ENCODE results near the gene NELFCD. TPM values are rescaled to one million over a fixed set of nuclear protein-coding genes. Genes with fewer than 3 reads are reported as not detected.
"Not testable (repeated sequence)": the region's sequence is repeated elsewhere in the genome, so short reads cannot be mapped to it uniquely, and the experiment has no call there.

Gene NELFCD
- total RNA-seq, 1 donor from 2014 or later = 70.4 TPM

- no peak overlapping the region for H3K9ac ChIP-seq (ENCODE audit: low read length)
These were observed 21.4 kb upstream of the NELFCD start for GRCh38 chr20:58959652-58960051.

GRCh38 chr20:58963060-58963584 lies 17.9 kb upstream of the NELFCD start:
- Histone ChIP-seq H3K4me2 (ENCODE audit: low read length) (no peak overlapping the region), H3K36me3 (ENCODE audit: insufficient read depth, low read length) (no peaks in the 10 kb centered on the region), H3K79me2 (ENCODE audit: insufficient read depth, low read length) (no peaks in the 10 kb centered on the region), H3K27ac (ENCODE audit: low read depth, low read length) (no peak overlapping the region), H3K9ac (ENCODE audit: low read length) (no peak overlapping the region), H3K9me3 (ENCODE audit: insufficient read depth, low read depth, low read length) (no peaks in the 10 kb centered on the region), H3K4me3 (ENCODE audit: insufficient read depth, low read depth, low read length) (no peak overlapping the region), H2AFZ (ENCODE audit: low read depth, low read length) (no peak overlapping the region), H4K20me1 (ENCODE audit: insufficient read depth, low read length) (no peaks in the 10 kb centered on the region), H3K4me1 (ENCODE audit: insufficient read depth, low read length) (no peaks in the 10 kb centered on the region), H3K27me3 (ENCODE audit: insufficient read depth, low read length) (no peaks in the 10 kb centered on the region)
- peaks cover 9% of the 10 kb centered on the region for H3K9me3 Mint-ChIP-seq (ENCODE audit: unreplicated experiment)
- no peak overlapping the region for H3K4me3 Mint-ChIP-seq (ENCODE audit: unreplicated experiment)
- H3K27me3 Mint-ChIP-seq (ENCODE audit: low read depth, unreplicated experiment) = peaks cover 4% of the 10 kb centered on the region
- no peak for TF ChIP-seq EZH2 (IDR thresholded peaks at IDR 0.05; ENCODE audit: insufficient read depth, low read length)
- TF ChIP-seq CTCF (IDR thresholded peaks at IDR 0.05; ENCODE audit: insufficient read depth, low read depth, low read length) = no peak
- DNase-seq (ENCODE audit: low read depth) (no peak), FAIRE-seq (no peak)
- no peaks in the 10 kb centered on the region for H3K4me1 Mint-ChIP-seq (ENCODE audit: low read depth, unreplicated experiment)
- no peaks in the 10 kb centered on the region for H3K36me3 Mint-ChIP-seq (ENCODE audit: low read depth, unreplicated experiment)
- H3K27ac Mint-ChIP-seq (ENCODE audit: unreplicated experiment) = no peak overlapping the region

More at GRCh38 chr20:58959652-58960051, 21.4 kb upstream of the NELFCD start:
- TF ChIP-seq CTCF (IDR thresholded peaks at IDR 0.05; ENCODE audit: insufficient read depth, low read depth, low read length) (no peak), EZH2 (IDR thresholded peaks at IDR 0.05; ENCODE audit: insufficient read depth, low read length) (no peak)
- H3K27me3 Mint-ChIP-seq (ENCODE audit: low read depth, unreplicated experiment) = peaks cover 1% of the 10 kb centered on the region
- H3K4me3 Mint-ChIP-seq (ENCODE audit: unreplicated experiment) = no peak overlapping the region
- DNase-seq (ENCODE audit: low read depth) = no peak
- Histone ChIP-seq H3K36me3 (ENCODE audit: insufficient read depth, low read length) (no peaks in the 10 kb centered on the region), H3K4me1 (ENCODE audit: insufficient read depth, low read length) (no peaks in the 10 kb centered on the region), H3K4me3 (ENCODE audit: insufficient read depth, low read depth, low read length) (no peak overlapping the region), H3K27me3 (ENCODE audit: insufficient read depth, low read length) (no peaks in the 10 kb centered on the region), H3K79me2 (ENCODE audit: insufficient read depth, low read length) (no peaks in the 10 kb centered on the region), H3K4me2 (ENCODE audit: low read length) (no peak overlapping the region), H3K27ac (ENCODE audit: low read depth, low read length) (no peak overlapping the region), H2AFZ (ENCODE audit: low read depth, low read length) (no peak overlapping the region), H3K9me3 (ENCODE audit: insufficient read depth, low read depth, low read length) (no peaks in the 10 kb centered on the region), H4K20me1 (ENCODE audit: insufficient read depth, low read length) (no peaks in the 10 kb centered on the region)
- no peak for FAIRE-seq
- no peaks in the 10 kb centered on the region for H3K36me3 Mint-ChIP-seq (ENCODE audit: low read depth, unreplicated experiment)
- H3K4me1 Mint-ChIP-seq (ENCODE audit: low read depth, unreplicated experiment) = no peaks in the 10 kb centered on the region
- no peak overlapping the region for H3K27ac Mint-ChIP-seq (ENCODE audit: unreplicated experiment)
- H3K9me3 Mint-ChIP-seq (ENCODE audit: unreplicated experiment) = peaks cover 4% of the 10 kb centered on the region

GRCh38 chr20:58963922-58964321 lies 17.1 kb upstream of the NELFCD start:
- not testable (repeated sequence) for FAIRE-seq; H3K27ac Mint-ChIP-seq (ENCODE audit: unreplicated experiment); H3K27ac ChIP-seq (ENCODE audit: low read depth, low read length); H4K20me1 ChIP-seq (ENCODE audit: insufficient read depth, low read length); H3K9ac ChIP-seq (ENCODE audit: low read length); H3K27me3 ChIP-seq (ENCODE audit: insufficient read depth, low read length); H3K4me3 ChIP-seq (ENCODE audit: insufficient read depth, low read depth, low read length); H2AFZ ChIP-seq (ENCODE audit: low read depth, low read length); H3K4me3 Mint-ChIP-seq (ENCODE audit: unreplicated experiment); H3K27me3 Mint-ChIP-seq (ENCODE audit: low read depth, unreplicated experiment); H3K4me1 Mint-ChIP-seq (ENCODE audit: low read depth, unreplicated experiment); DNase-seq (ENCODE audit: low read depth); H3K36me3 ChIP-seq (ENCODE audit: insufficient read depth, low read length); H3K4me1 ChIP-seq (ENCODE audit: insufficient read depth, low read length); H3K79me2 ChIP-seq (ENCODE audit: insufficient read depth, low read length); H3K4me2 ChIP-seq (ENCODE audit: low read length); H3K9me3 Mint-ChIP-seq (ENCODE audit: unreplicated experiment); H3K9me3 ChIP-seq (ENCODE audit: insufficient read depth, low read depth, low read length); H3K36me3 Mint-ChIP-seq (ENCODE audit: low read depth, unreplicated experiment)

All from astrocyte (in vitro differentiated cells and primary cell).